Fibroblast of the aortic adventitia (primary cell): ENCODE data around the gene SPOP. TPM values are rescaled to one million over a fixed set of nuclear protein-coding genes. Genes with fewer than 3 reads are reported as not detected.

ENCODE experiments used
- DNase-seq: peaks from one replicate; pipeline ENCODE4 v3.0.0-alpha.2; 2010; ENCODE audit warnings: low read depth
- H3K4me3 ChIP-seq: 2 replicates; pipeline ENCODE4 v1.5.1; 2011; ENCODE audit warnings: low read depth, mild to moderate bottlenecking, control low read depth, low read length, moderate library complexity
- total RNA-seq: library from RNA; depleted of rRNA; stranded (reverse); fragments of >200 nt; gene quantifications from 2 replicates; pipeline ENCODE4 v1.2.3, GENCODE V29; 2012; ENCODE audit warnings: low replicate concordance
- TF ChIP-seq, protein P1 (sequence below): IDR thresholded peaks from 2 replicates; pipeline ENCODE4 v1.5.1; 2011; ENCODE audit warnings: mild to moderate bottlenecking, low read length, control low read depth, inconsistent platforms; ENCODE audit not compliant: insufficient read depth

SPOP gene
- total RNA-seq, 1 donor, result 46.1 TPM

DNA sequence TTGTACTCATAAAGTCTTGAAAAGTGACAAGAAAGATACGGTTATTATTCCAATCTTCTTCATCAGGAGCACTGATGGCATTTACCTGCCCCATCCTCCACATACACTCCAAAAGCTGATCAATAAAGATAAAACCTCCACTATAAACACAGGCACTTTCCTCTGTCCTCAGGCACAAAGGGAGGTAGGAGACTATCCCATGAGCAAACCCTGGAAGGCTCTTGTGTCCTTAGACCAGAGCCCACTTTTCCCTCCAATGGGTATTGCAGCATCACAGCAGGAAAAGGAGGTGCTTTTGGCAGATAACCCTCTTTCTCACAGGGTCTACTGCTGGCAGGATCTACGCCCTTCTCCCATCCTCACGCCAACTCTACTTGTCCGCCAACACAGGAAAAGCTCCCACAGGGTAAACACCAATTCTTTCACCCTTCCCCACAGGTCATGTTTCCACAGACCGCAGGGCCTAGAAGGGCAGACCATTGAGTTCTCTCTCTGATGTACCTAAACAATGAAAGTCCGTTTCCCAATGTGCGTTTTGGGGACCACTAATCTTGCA, 73.5 kb downstream of the SPOP start:
- DNase-seq, result no peak
- TF ChIP-seq, protein P1, sequence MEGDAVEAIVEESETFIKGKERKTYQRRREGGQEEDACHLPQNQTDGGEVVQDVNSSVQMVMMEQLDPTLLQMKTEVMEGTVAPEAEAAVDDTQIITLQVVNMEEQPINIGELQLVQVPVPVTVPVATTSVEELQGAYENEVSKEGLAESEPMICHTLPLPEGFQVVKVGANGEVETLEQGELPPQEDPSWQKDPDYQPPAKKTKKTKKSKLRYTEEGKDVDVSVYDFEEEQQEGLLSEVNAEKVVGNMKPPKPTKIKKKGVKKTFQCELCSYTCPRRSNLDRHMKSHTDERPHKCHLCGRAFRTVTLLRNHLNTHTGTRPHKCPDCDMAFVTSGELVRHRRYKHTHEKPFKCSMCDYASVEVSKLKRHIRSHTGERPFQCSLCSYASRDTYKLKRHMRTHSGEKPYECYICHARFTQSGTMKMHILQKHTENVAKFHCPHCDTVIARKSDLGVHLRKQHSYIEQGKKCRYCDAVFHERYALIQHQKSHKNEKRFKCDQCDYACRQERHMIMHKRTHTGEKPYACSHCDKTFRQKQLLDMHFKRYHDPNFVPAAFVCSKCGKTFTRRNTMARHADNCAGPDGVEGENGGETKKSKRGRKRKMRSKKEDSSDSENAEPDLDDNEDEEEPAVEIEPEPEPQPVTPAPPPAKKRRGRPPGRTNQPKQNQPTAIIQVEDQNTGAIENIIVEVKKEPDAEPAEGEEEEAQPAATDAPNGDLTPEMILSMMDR, result no peak
- no peak overlapping the region for H3K4me3 ChIP-seq

DNA sequence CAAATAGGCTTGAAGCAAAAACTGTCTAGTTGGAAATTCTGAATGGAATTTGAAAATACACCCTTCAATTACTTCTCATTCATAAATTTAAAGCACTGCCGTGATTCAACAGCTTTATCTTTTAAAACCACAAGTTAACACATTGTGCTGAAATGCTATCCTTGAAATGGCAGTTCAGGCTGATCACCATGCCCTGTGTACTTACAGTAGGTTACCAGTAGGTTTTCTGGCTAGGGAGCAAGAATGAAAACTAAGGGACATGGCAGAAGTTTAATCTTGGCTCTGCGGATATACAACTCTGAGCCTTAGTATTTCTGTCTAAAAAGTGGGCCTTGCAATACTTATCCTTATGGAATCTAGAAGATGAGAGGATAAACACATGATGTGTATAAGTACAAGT, 74.2 kb downstream of the SPOP start:
- TF ChIP-seq, protein P1, result peak; percentile 43
- H3K4me3 ChIP-seq, result no peak overlapping the region
- peak; percentile 33 for DNase-seq

GRCh38 chr17:49603238-49603637, 74.7 kb downstream of the SPOP start:
- no peak overlapping the region for H3K4me3 ChIP-seq
- DNase-seq, result peak; percentile 40
- TF ChIP-seq, protein P1, result no peak

GRCh38 chr17:49602783-49603182, 75.1 kb downstream of the SPOP start:
- DNase-seq, result no peak

DNA sequence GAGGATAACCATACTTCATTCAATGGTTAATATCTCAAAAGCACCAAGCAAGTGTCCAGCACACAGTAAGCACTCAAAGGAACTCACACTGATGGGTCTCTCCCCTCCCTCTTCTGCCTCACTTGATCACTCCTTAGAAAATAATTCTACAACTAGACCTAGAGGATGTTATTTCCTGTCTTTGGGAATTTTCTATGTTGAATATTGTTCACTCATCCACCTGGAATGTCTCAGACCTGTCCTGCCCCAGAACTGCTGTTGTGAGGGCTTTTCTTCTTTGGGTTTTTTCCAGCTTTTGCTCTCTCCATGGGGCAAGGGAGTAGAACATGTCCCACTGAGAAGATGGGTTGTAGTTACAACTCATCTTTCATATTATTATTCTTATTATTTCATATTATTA, 76.9 kb downstream of the SPOP start:
- no peak overlapping the region for H3K4me3 ChIP-seq
- DNase-seq, result no peak
- TF ChIP-seq, protein P1, result no peak

More at GRCh38 chr17:49602783-49603182, 75.1 kb downstream of the SPOP start:
- H3K4me3 ChIP-seq, result no peak overlapping the region
- TF ChIP-seq, protein P1, result no peak

DNA sequence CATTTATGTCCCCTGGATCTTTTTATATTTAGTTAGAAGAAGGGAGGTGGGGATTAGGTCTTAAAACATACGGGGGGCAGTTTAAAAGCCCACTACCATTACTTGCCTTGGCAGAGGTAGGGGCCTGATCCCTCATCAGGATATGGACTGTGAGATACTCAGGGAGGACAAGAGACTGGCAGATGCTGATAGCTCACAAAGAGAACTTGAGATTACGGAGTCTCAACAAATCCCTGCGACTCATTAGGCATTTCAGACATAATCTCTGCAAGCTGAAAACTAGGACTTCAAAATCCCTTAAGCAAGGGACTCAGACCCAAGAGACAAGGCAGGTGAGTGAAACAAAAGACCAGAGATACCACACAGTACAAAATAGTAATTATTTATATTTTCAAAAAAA, 79.0 kb downstream of the SPOP start:
- TF ChIP-seq, protein P1, result no peak
- H3K4me3 ChIP-seq, result no peak overlapping the region
- no peak for DNase-seq
